Measurements from ENCODE around the gene CDC42BPA. TPM values are rescaled to one million over a fixed set of nuclear protein-coding genes. Genes with fewer than 3 reads are reported as not detected.

CDC42BPA gene
- total RNA-seq, 1 experiment from 2014 or later: 30.1 TPM

DNA sequence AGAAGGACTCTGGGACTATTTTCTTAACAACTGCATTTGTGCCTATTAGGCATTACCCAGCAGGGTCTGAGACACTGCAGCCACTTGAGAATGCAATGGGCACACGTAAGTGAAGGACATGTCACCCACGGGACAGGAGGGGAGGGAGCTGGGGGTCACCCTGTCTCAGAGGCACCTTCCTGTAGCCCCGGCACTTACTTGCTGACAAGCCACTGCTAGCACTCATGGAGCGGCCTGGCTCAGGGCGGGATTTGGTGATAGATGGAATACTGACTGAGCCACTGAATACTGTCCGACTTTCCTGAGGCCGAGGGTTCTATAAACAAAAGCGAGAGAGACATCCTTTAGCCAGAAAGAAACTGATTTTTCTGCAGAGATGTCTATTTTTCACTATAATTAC is 313.5 kb downstream of the CDC42BPA start:
- no CpG with 5 or more reads among the region's 8 CpGs for WGBS (ENCODE audit: extremely low coverage, insufficient read length, low lambda C conversion rate)
- no peak overlapping the region for H4K5ac ChIP-seq (ENCODE audit: insufficient read length, low read depth, low read length)
- no peaks in the 10 kb centered on the region for H3K79me1 ChIP-seq (ENCODE audit: insufficient read depth, low read depth, low read length, poor library complexity, severe bottlenecking)
- H3K23ac ChIP-seq (ENCODE audit: insufficient read length, low read depth, low read length): no peak overlapping the region
- H2BK120ac ChIP-seq (ENCODE audit: low read depth, low read length, poor library complexity, severe bottlenecking): no peak overlapping the region
- no peak overlapping the region for H3K27ac Mint-ChIP-seq
- H2BK20ac ChIP-seq (ENCODE audit: low read depth, low read length, poor library complexity, severe bottlenecking): no peak overlapping the region
- no peaks in the 10 kb centered on the region for H3K4me1 Mint-ChIP-seq
- no peak overlapping the region for H2BK12ac ChIP-seq (ENCODE audit: insufficient read length, low read depth, low read length)
- H3T11ph ChIP-seq (ENCODE audit: low read length): no peak overlapping the region
- H4K91ac ChIP-seq (ENCODE audit: insufficient read length, low read depth, low read length): no peak overlapping the region
- no peaks in the 10 kb centered on the region for H3K9me3 ChIP-seq (ENCODE audit: control insufficient read depth, low read depth, low read length)
- H3K4ac ChIP-seq (ENCODE audit: low read depth, low read length): no peak overlapping the region
- H3K14ac ChIP-seq (ENCODE audit: insufficient read depth, low read length): no peak overlapping the region; the same call in 1 of the 2 replicates
- no peaks in the 10 kb centered on the region for H4K20me1 ChIP-seq (ENCODE audit: control insufficient read depth, insufficient read depth, insufficient read length)
- no peak overlapping the region for H2BK5ac ChIP-seq (ENCODE audit: insufficient read length, low read length)
- TF ChIP-seq CTCF (conservative IDR thresholded peaks at IDR 0.05): no peak
- no peak overlapping the region for H3K56ac ChIP-seq (ENCODE audit: insufficient read length, low read depth, low read length)
- H3K27ac ChIP-seq (ENCODE audit: insufficient read length, low read depth, low read length): no peak overlapping the region
- no peaks in the 10 kb centered on the region for H3K4me1 ChIP-seq (ENCODE audit: insufficient read depth, low read length)
- no peak overlapping the region for H4K8ac ChIP-seq (replicated peaks; ENCODE audit: insufficient read length, low read depth, low read length)
- H3K18ac ChIP-seq (ENCODE audit: insufficient read length, low read depth, low read length): no peak overlapping the region
- H3K23me2 ChIP-seq (ENCODE audit: insufficient read length, low read depth, low read length, poor library complexity, severe bottlenecking): no peaks in the 10 kb centered on the region
- H3K9ac ChIP-seq (ENCODE audit: extremely low read depth, insufficient read length, low read length): no peak overlapping the region
- no peaks in the 10 kb centered on the region for H3K79me2 ChIP-seq (ENCODE audit: insufficient read depth, low read length)
- no peak overlapping the region for H3K4me2 ChIP-seq (ENCODE audit: insufficient read depth, insufficient read length, low read length)
- H2AK5ac ChIP-seq (ENCODE audit: insufficient read length, low read length): no peak overlapping the region
- H3K4me3 Mint-ChIP-seq: no peak overlapping the region
- DNase-seq: no peak
- no peaks in the 10 kb centered on the region for H3K27me3 Mint-ChIP-seq (ENCODE audit: low read depth)
- H3K9me3 Mint-ChIP-seq: no peaks in the 10 kb centered on the region
- H2AFZ ChIP-seq (ENCODE audit: low read length): no peak overlapping the region
- H3K36me3 Mint-ChIP-seq (ENCODE audit: insufficient read depth in 1 of 3, low read depth in 3 of 3): peaks cover 0 to 9% (median 6%) of the 10 kb centered on the region in 3 experiments; a peak in 5 of 7 replicates
- H3K27me3 ChIP-seq (ENCODE audit: insufficient read depth, low read length): no peaks in the 10 kb centered on the region
- no peak overlapping the region for H2BK15ac ChIP-seq (ENCODE audit: low read depth, low read length)

All from H9 (cell line).